Large intestine (tissue), 3 donors: ENCODE measurements around the gene TNC. TPM values are rescaled to one million over a fixed set of nuclear protein-coding genes. Genes with fewer than 3 reads are reported as not detected.
A peak's percentile ranks its signal among the peaks of the same experiment; 100 is the strongest.

Source experiments
- DNase-seq, 2 donors: peaks; one replicate each; pipeline versions ENCODE4 v3.0.0 to v3.0.0-alpha.2; 2013
- H3K27ac ChIP-seq: one replicate; pipeline ENCODE4 v1.5.1; 2013; ENCODE audit warnings: low read length
- H3K27me3 ChIP-seq: 2 replicates; pipeline ENCODE4 v1.6.1; 2013; ENCODE audit warnings: low read length; ENCODE audit not compliant: control insufficient read depth, insufficient read depth
- H3K36me3 ChIP-seq: 2 replicates; pipeline ENCODE4 v1.6.1; 2013; ENCODE audit warnings: low read length; ENCODE audit not compliant: control insufficient read depth, insufficient read depth
- H3K4me1 ChIP-seq: one replicate; pipeline ENCODE4 v1.6.1; 2013; ENCODE audit warnings: low read length; ENCODE audit not compliant: control insufficient read depth, insufficient read depth
- H3K4me3 ChIP-seq: one replicate; pipeline ENCODE4 v1.5.1; 2013; ENCODE audit warnings: low read length
- H3K9me3 ChIP-seq: one replicate; pipeline ENCODE4 v1.6.1; 2013; ENCODE audit warnings: mild to moderate bottlenecking, low read depth, low read length, moderate library complexity; ENCODE audit not compliant: control insufficient read depth
- WGBS: methylation state at CpG from one replicate; pipeline ENCODE4 v1.1.5; 2013; ENCODE audit warnings: low lambda C conversion rate; ENCODE audit not compliant: insufficient coverage; 5-methylcytosine and 5-hydroxymethylcytosine counted together
- polyA plus RNA-seq: library from polyadenylated mRNA; unstranded; fragments of 120-200 nt; gene quantifications from one replicate; pipeline ENCODE4 v1.2.1, GENCODE V29; 2013

The TNC gene
- polyA plus RNA-seq, 1 donor = 19.9 TPM

GRCh38 chr9:115152281-115152820 is 34.4 kb upstream of the TNC start:
- Histone ChIP-seq H3K27ac (no peak overlapping the region), H3K4me1 (peaks cover 7% of the 10 kb centered on the region), H3K4me3 (no peak overlapping the region), H3K27me3 (peaks cover 7% of the 10 kb centered on the region), H3K9me3 (no peaks in the 10 kb centered on the region), H3K36me3 (no peaks in the 10 kb centered on the region)
- peak in 1 of 2 donors; percentile 78 for DNase-seq
- WGBS = 18% methylated on average over 1 of the region's 3 CpGs

DNA sequence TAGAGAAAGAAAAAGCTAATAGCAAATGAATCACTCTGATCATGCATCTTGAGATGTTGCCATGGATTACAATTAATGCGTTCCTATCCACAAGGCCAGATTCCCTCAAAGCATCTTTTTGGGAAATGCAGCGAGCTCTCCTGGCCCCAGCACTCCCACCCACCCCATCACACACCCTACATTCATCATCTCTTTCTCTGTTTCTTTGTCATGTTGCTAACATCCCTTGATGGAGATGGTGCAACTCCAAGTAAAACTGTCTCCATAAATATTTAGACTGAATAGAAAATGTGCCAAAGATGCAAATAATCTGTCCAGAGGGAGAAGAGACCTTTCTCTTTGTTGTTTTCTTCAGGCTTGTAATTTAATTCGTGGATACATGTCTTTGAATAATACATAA is 30.8 kb upstream of the TNC start:
- peaks cover 7% of the 10 kb centered on the region for H3K4me1 ChIP-seq
- no peak overlapping the region for H3K27ac ChIP-seq
- H3K4me3 ChIP-seq = no peak overlapping the region
- H3K9me3 ChIP-seq = no peaks in the 10 kb centered on the region
- DNase-seq = no peak
- peaks cover 7% of the 10 kb centered on the region for H3K27me3 ChIP-seq
- WGBS = 100% methylated on average over 1 of the region's 3 CpGs
- H3K36me3 ChIP-seq = no peaks in the 10 kb centered on the region

- no peaks in the 10 kb centered on the region for H3K36me3 ChIP-seq
- no peak overlapping the region for H3K4me3 ChIP-seq
- no peak for DNase-seq
- peaks cover 15% of the 10 kb centered on the region for H3K27me3 ChIP-seq
- no peaks in the 10 kb centered on the region for H3K9me3 ChIP-seq
- H3K4me1 ChIP-seq = no peaks in the 10 kb centered on the region
- no CpG with 5 or more reads among the region's 4 CpGs for WGBS
- peak overlapping the region; percentile 32 for H3K27ac ChIP-seq
These were observed 28.6 kb upstream of the TNC start for GRCh38 chr9:115146581-115147021.

DNA sequence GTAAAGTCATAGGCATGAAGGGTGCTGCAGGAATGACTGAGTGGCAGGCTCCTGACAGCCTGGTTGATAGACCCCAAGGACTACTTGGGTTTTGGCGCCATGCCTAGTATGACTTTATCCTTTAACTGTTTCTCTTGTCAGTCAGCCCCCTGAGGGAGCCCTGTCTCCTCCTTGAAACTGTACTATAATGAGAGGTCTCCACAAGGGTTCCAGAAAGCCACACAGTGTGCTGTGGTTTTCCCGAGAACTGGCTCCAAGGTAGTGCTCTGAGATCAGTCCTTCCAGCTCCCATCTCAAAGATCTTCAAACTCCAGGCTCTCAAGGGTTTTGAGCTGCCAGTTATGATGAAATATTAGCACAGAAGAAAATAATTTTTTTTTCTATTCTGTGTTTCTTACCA is 26.7 kb upstream of the TNC start:
- H3K9me3 ChIP-seq = no peaks in the 10 kb centered on the region
- peaks cover 18% of the 10 kb centered on the region for H3K27me3 ChIP-seq
- no peak for DNase-seq
- no CpG with 5 or more reads among the region's 2 CpGs for WGBS
- no peak overlapping the region for H3K4me3 ChIP-seq
- H3K27ac ChIP-seq = no peak overlapping the region
- no peaks in the 10 kb centered on the region for H3K4me1 ChIP-seq
- H3K36me3 ChIP-seq = no peaks in the 10 kb centered on the region

- Histone ChIP-seq H3K4me3 (no peak overlapping the region), H3K4me1 (no peaks in the 10 kb centered on the region), H3K9me3 (no peaks in the 10 kb centered on the region), H3K36me3 (no peaks in the 10 kb centered on the region), H3K27ac (no peak overlapping the region), H3K27me3 (peaks cover 18% of the 10 kb centered on the region)
- 80% methylated on average over 1 of the region's 2 CpGs for WGBS
- no peak for DNase-seq
These were observed 25.7 kb upstream of the TNC start for GRCh38 chr9:115143689-115144088.

DNA sequence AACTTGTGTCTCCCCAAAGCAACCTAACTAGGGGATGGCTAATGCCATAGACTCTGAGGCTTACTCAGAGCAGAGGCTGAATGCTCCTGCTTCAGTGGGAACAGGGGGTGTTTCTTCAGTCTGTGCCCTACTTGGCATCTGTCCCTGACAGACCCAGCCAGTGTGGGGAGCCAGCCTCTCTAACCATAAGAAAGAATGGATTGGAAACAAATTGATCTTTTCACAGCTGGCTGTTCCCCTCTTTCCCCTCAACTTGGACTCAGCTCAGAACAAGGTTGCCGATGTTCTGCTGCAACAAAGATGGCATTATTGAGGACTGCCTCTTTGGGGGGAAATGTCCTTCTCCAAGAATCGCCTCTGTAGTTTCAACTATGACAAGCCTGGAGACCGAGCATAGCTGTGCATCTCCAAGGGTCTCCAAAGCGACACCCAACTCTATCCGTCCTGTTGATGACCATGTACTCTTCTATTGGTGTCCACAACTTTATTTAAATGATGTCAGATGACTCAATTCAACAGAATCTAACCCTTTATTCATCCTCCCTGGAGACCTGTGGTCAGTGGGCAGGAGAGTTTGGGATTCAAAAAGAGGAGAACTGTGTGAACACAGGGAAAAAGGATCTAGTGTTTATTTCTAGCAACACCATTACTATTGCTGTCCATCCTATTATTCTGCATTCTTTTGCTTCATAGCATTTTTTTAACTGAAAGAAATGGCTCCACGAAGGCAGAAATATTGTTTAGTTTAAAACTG is 24.7 kb upstream of the TNC start:
- no peaks in the 10 kb centered on the region for H3K36me3 ChIP-seq
- no peak overlapping the region for H3K4me3 ChIP-seq
- WGBS = 100% methylated on average over 1 of the region's 6 CpGs
- H3K27ac ChIP-seq = no peak overlapping the region
- DNase-seq = no peak
- H3K27me3 ChIP-seq = peaks cover 16% of the 10 kb centered on the region
- H3K4me1 ChIP-seq = peaks cover 3% of the 10 kb centered on the region
- no peaks in the 10 kb centered on the region for H3K9me3 ChIP-seq

DNA sequence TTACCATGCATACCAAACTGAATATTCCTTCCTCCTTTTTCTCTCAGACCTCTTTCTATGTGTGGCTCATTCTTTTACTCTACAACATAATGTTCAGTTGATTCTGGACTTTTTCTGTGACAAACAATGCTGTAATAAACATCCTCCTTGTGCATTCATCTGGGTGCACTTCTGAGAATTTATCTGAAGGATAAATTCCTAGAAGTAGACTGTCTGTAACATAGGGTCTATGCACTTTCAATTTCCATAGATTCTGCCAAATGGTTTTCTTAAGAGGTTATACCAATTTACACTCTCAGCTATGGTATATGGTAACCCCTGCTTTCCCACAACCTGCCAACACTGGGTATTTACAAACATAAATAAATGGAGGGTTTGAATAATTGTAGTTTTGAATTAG is 24.1 kb upstream of the TNC start:
- no peaks in the 10 kb centered on the region for H3K9me3 ChIP-seq
- H3K4me1 ChIP-seq = peaks cover 6% of the 10 kb centered on the region
- no peak overlapping the region for H3K27ac ChIP-seq
- peaks cover 16% of the 10 kb centered on the region for H3K27me3 ChIP-seq
- H3K36me3 ChIP-seq = no peaks in the 10 kb centered on the region
- no peak for DNase-seq
- H3K4me3 ChIP-seq = no peak overlapping the region

- Histone ChIP-seq H3K36me3 (no peaks in the 10 kb centered on the region), H3K4me1 (peaks cover 10% of the 10 kb centered on the region), H3K9me3 (no peaks in the 10 kb centered on the region), H3K27ac (no peak overlapping the region), H3K27me3 (peaks cover 16% of the 10 kb centered on the region), H3K4me3 (no peak overlapping the region)
- no peak for DNase-seq
- WGBS = 92% methylated on average over 2 of the region's 3 CpGs
These were observed 23.7 kb upstream of the TNC start for GRCh38 chr9:115141612-115142011.

DNA sequence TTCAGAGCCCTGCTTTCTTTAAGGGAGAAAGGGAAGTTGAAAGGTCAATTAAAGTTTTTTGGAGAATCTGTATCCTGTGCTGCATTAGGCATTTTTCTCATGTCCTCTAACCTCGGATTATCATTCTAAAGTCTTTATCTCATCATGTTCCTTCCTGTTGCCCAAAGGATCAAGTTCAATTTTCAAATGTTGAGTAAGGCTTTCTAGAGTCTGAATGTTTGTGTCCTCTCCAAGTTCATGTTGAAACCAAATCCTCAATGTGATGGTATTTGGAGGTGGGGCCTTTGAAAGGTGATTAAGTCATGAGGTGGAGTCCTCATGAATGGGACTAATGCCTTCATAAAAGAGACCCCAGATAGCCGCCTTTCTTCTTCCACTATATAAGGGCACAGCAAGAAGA is 20.2 kb upstream of the TNC start:
- Histone ChIP-seq H3K4me3 (no peak overlapping the region), H3K9me3 (no peaks in the 10 kb centered on the region), H3K27ac (peak overlapping the region; percentile 9), H3K4me1 (peaks cover 10% of the 10 kb centered on the region), H3K27me3 (peaks cover 7% of the 10 kb centered on the region), H3K36me3 (no peaks in the 10 kb centered on the region)
- DNase-seq = no peak
- WGBS = no CpG with 5 or more reads among the region's 2 CpGs

- no peak overlapping the region for H3K4me3 ChIP-seq
- peaks cover 5% of the 10 kb centered on the region for H3K27me3 ChIP-seq
- H3K9me3 ChIP-seq = no peaks in the 10 kb centered on the region
- H3K27ac ChIP-seq = peak overlapping the region; percentile 49
- DNase-seq = peak; percentile 80 to 86
- H3K36me3 ChIP-seq = no peaks in the 10 kb centered on the region
- peaks cover 10% of the 10 kb centered on the region for H3K4me1 ChIP-seq
- WGBS = no CpG with 5 or more reads among the region's 2 CpGs
These were observed 19.6 kb upstream of the TNC start for GRCh38 chr9:115137526-115137925.
